Measurements from ENCODE around the gene GALNT18.

- no peak for TF ChIP-seq CTCF (conservative IDR thresholded peaks at IDR 0.05; ENCODE audit: low read depth, low read length)
- TF ChIP-seq RFX5 (IDR thresholded peaks at IDR 0.05; ENCODE audit: low read depth, low read length) = no peak
- no peak for TF ChIP-seq POLR2A (IDR thresholded peaks at IDR 0.05; ENCODE audit: low read depth, low read length)
- TF ChIP-seq SMC3 (IDR thresholded peaks at IDR 0.05; ENCODE audit: low read depth, low read length) = no peak
- TF ChIP-seq BHLHE40 (IDR thresholded peaks at IDR 0.05; ENCODE audit: low read depth, low read length) = no peak
- no peak for TF ChIP-seq MXI1 (IDR thresholded peaks at IDR 0.05; ENCODE audit: borderline replicate concordance, low read depth, low read length)
- no peak for TF ChIP-seq FOS (IDR thresholded peaks at IDR 0.05; ENCODE audit: low read depth, low read length)
- TF ChIP-seq USF2 (IDR thresholded peaks at IDR 0.05; ENCODE audit: low read depth, low read length) = no peak
- TF ChIP-seq CEBPB (IDR thresholded peaks at IDR 0.05; ENCODE audit: low read depth, low read length) = no peak
- no peak for TF ChIP-seq MAZ (IDR thresholded peaks at IDR 0.05; ENCODE audit: borderline replicate concordance, low read depth, low read length)
- no peak for TF ChIP-seq MAFK (IDR thresholded peaks at IDR 0.05; ENCODE audit: low read depth, low read length)
- no peak for TF ChIP-seq ELK1 (IDR thresholded peaks at IDR 0.05; ENCODE audit: borderline replicate concordance, low read depth, low read length)
- TF ChIP-seq RAD21 (IDR thresholded peaks at IDR 0.05; ENCODE audit: low read length) = no peak
Measured at GRCh38 chr11:11476499-11476898, 145.3 kb downstream of the GALNT18 start.

Data from IMR-90 (cell line).